Measurements from ENCODE around the gene RMND1.

Gene RMND1

DNA sequence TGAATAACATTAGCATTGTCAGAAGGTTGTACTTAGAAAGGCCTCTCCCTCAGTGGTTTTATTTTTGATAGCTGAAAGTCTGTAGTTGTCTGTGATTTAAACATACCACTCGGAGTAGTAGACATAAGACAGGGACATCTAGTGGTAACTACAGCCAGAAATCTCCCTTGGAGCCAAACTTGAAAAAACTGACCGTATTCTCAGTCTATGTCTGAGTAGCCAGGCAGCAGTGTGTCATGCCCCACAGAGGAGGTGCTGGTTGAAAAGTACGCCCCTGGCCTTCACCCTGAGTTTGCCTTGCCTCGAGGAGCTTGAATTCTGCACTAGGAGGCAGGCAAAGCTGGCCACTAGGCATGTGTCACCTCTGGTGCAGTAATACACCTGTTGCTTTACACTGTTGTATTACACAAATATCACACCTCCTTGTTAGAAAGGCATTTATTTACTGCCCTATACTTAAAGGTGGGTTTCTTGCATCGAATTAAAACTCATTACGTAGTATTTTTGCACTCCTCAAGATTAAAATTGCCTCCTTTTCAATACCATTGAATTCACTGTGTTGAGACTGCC is 81.3 kb downstream of the RMND1 start:
- no peak overlapping the region for H3K9ac ChIP-seq (ENCODE audit: low read length)

DNA sequence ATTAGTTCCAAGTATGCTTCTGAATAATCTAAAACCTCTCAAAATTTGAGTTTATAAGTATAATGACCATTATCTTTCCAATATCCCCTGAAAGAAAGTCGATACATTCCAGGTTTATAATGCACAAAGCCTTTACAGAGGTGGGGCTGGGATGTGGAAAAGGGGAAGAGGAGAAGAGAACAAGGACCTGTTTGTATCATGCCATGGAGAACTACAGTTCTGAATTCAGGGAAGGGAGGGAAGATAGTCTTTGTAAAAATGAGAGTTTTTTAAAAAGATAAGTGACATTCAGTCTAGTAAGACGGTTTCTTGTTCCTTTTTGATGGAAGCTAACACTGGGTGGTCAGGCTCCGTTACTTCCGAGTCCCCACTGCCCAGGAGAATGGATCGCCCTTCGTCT is 86.7 kb downstream of the RMND1 start:
- H2AFZ ChIP-seq (ENCODE audit: low read depth, low read length): no peak overlapping the region
- H3K27me3 ChIP-seq (ENCODE audit: low read depth, low read length): no peaks in the 10 kb centered on the region
- no peak overlapping the region for H3K9ac ChIP-seq (ENCODE audit: low read length)
- H3K4me2 ChIP-seq (ENCODE audit: low read length): no peak overlapping the region
- no peak overlapping the region for H3K27ac ChIP-seq (ENCODE audit: low read length)
- H3K36me3 ChIP-seq (replicated peaks; ENCODE audit: low read depth, low read length): peaks cover 12% of the 10 kb centered on the region
- no peaks in the 10 kb centered on the region for H3K9me3 ChIP-seq (ENCODE audit: insufficient read depth, low read length)
- no peaks in the 10 kb centered on the region for H3K79me2 ChIP-seq (ENCODE audit: low read length)
- no peak overlapping the region for H3K4me3 ChIP-seq (ENCODE audit: low read length)
- no peaks in the 10 kb centered on the region for H4K20me1 ChIP-seq (ENCODE audit: insufficient read depth, low read length)
- TF ChIP-seq, protein P1, sequence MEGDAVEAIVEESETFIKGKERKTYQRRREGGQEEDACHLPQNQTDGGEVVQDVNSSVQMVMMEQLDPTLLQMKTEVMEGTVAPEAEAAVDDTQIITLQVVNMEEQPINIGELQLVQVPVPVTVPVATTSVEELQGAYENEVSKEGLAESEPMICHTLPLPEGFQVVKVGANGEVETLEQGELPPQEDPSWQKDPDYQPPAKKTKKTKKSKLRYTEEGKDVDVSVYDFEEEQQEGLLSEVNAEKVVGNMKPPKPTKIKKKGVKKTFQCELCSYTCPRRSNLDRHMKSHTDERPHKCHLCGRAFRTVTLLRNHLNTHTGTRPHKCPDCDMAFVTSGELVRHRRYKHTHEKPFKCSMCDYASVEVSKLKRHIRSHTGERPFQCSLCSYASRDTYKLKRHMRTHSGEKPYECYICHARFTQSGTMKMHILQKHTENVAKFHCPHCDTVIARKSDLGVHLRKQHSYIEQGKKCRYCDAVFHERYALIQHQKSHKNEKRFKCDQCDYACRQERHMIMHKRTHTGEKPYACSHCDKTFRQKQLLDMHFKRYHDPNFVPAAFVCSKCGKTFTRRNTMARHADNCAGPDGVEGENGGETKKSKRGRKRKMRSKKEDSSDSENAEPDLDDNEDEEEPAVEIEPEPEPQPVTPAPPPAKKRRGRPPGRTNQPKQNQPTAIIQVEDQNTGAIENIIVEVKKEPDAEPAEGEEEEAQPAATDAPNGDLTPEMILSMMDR (IDR thresholded peaks at IDR 0.05; ENCODE audit: low read depth, low read length): no peak
- TF ChIP-seq EZH2phosphoT487 (IDR thresholded peaks at IDR 0.05; ENCODE audit: low read depth): no peak
- no peaks in the 10 kb centered on the region for H3K4me1 ChIP-seq (ENCODE audit: low read length)

More for the DNA sequence above, 81.3 kb downstream of the RMND1 start:
- TF ChIP-seq, protein P1 (IDR thresholded peaks at IDR 0.05; ENCODE audit: low read depth, low read length): no peak
- H3K4me3 ChIP-seq (ENCODE audit: low read length): no peak overlapping the region
- peaks cover 18% of the 10 kb centered on the region for H3K79me2 ChIP-seq (ENCODE audit: low read length)
- H4K20me1 ChIP-seq (ENCODE audit: insufficient read depth, low read length): 0 out of 2 replicates have a peak, but pooled peaks cover 3% of the 10 kb centered on the region
- peaks cover 6% of the 10 kb centered on the region for H3K36me3 ChIP-seq (replicated peaks; ENCODE audit: low read depth, low read length)
- no peaks in the 10 kb centered on the region for H3K9me3 ChIP-seq (ENCODE audit: insufficient read depth, low read length)
- no peak overlapping the region for H3K4me2 ChIP-seq (ENCODE audit: low read length)
- H2AFZ ChIP-seq (ENCODE audit: low read depth, low read length): no peak overlapping the region
- no peak overlapping the region for H3K27ac ChIP-seq (ENCODE audit: low read length)
- no peaks in the 10 kb centered on the region for H3K4me1 ChIP-seq (ENCODE audit: low read length)
- H3K27me3 ChIP-seq (ENCODE audit: low read depth, low read length): no peaks in the 10 kb centered on the region

DNA sequence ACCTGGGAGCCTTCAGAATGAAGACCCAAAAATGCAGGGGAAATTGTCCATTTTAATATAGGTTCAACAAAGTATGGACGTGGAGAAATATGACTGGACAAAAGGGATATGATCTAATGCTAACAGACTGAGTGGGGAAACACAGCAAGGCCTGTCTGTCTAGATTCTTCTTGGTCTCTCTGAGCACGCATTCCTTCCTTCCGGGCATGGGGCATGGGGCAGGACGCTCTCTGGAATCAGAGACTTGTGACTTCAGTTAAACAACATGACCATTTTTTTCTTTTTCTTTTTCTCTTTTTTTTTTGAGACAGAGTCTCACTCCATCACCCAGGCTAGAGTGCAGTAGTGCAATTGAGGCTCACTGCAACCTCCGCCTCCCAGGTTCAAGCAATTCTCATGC is 92.4 kb downstream of the RMND1 start:
- Histone ChIP-seq H3K4me3 (ENCODE audit: low read length) (no peak overlapping the region), H3K9ac (ENCODE audit: low read length) (no peak overlapping the region), H3K36me3 (replicated peaks; ENCODE audit: low read depth, low read length) (peaks cover 6% of the 10 kb centered on the region), H3K27ac (ENCODE audit: low read length) (no peak overlapping the region), H2AFZ (ENCODE audit: low read depth, low read length) (no peak overlapping the region), H3K79me2 (ENCODE audit: low read length) (no peaks in the 10 kb centered on the region), H3K4me1 (ENCODE audit: low read length) (no peaks in the 10 kb centered on the region), H3K27me3 (ENCODE audit: low read depth, low read length) (no peaks in the 10 kb centered on the region), H3K9me3 (ENCODE audit: insufficient read depth, low read length) (no peaks in the 10 kb centered on the region), H4K20me1 (ENCODE audit: insufficient read depth, low read length) (no peaks in the 10 kb centered on the region), H3K4me2 (ENCODE audit: low read length) (no peak overlapping the region)
- no peak for TF ChIP-seq EZH2phosphoT487 (IDR thresholded peaks at IDR 0.05; ENCODE audit: low read depth)
- TF ChIP-seq, protein P1 (IDR thresholded peaks at IDR 0.05; ENCODE audit: low read depth, low read length): no peak

DNA sequence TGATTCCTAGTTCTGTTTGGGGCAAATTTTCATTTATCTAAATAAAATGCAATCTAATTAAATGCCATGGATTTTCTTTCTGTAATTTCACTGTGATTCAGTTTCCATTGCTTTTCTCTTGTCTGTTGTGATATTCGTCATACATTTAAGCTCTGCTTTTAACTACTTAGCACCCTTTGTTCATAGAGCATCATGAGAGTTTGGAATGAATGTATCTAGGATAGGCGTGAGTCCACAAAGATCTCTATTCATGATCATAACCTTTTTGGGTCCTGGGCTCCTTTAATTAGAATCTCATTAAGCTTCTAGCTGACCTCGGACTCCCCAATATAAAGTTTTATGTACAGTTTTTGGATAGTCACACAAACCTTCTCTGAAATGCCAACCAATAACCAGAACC is 93.5 kb downstream of the RMND1 start:
- no peak overlapping the region for H3K9ac ChIP-seq (ENCODE audit: low read length)
- H3K4me2 ChIP-seq (ENCODE audit: low read length): no peak overlapping the region
- TF ChIP-seq, protein P1 (IDR thresholded peaks at IDR 0.05; ENCODE audit: low read depth, low read length): no peak
- no peak for TF ChIP-seq EZH2phosphoT487 (IDR thresholded peaks at IDR 0.05; ENCODE audit: low read depth)
- H3K9me3 ChIP-seq (ENCODE audit: insufficient read depth, low read length): no peaks in the 10 kb centered on the region
- no peak overlapping the region for H3K4me3 ChIP-seq (ENCODE audit: low read length)
- H4K20me1 ChIP-seq (ENCODE audit: insufficient read depth, low read length): no peaks in the 10 kb centered on the region
- no peaks in the 10 kb centered on the region for H3K27me3 ChIP-seq (ENCODE audit: low read depth, low read length)
- H3K36me3 ChIP-seq (replicated peaks; ENCODE audit: low read depth, low read length): peaks cover 6% of the 10 kb centered on the region
- H2AFZ ChIP-seq (ENCODE audit: low read depth, low read length): no peak overlapping the region
- no peaks in the 10 kb centered on the region for H3K79me2 ChIP-seq (ENCODE audit: low read length)
- no peak overlapping the region for H3K27ac ChIP-seq (ENCODE audit: low read length)
- H3K4me1 ChIP-seq (ENCODE audit: low read length): no peaks in the 10 kb centered on the region
